Measurements from ENCODE around the gene ANKRD34C. TPM values are rescaled to one million over a fixed set of nuclear protein-coding genes. Genes with fewer than 3 reads are reported as not detected.

ANKRD34C gene
- total RNA-seq, 2 experiments from 2014 or later = not detected

GRCh38 chr15:79310612-79310984 is 28.1 kb downstream of the ANKRD34C start:
- Histone ChIP-seq H3K4me3 (ENCODE audit: low read depth, low read length, poor library complexity, severe bottlenecking) (peak overlapping the region; percentile 83), H4K20me1 (ENCODE audit: insufficient read depth, low read length) (0 out of 2 replicates have a peak, but pooled peaks cover 8% of the 10 kb centered on the region), H3K9me3 (ENCODE audit: low read length) (no peaks in the 10 kb centered on the region), H3K27ac (ENCODE audit: low read depth, low read length, poor library complexity, severe bottlenecking) (no peak overlapping the region), H3K36me3 (ENCODE audit: insufficient read depth, low read length) (peaks cover 34% of the 10 kb centered on the region), H3K4me2 (ENCODE audit: low read length) (peak overlapping the region; percentile 73), H3K9me2 (ENCODE audit: insufficient read depth, low read length) (no peaks in the 10 kb centered on the region), H3K79me2 (ENCODE audit: insufficient read depth, low read depth, low read length) (peaks cover 19% of the 10 kb centered on the region), H2AFZ (ENCODE audit: low read length) (peak overlapping the region; percentile 93), H3K4me1 (ENCODE audit: insufficient read depth, low read length, poor library complexity, severe bottlenecking) (peaks cover 17% of the 10 kb centered on the region)
- ChIA-PET POLR2A (interaction anchor here (0.9 kb wide), 1 partner anchor 31 kb away, joined by 3 read pairs; no protein-coding TSS in a partner anchor), CTCF (ENCODE audit: unreplicated experiment) (interaction anchor here (0.6 kb wide), 1 partner anchor 80 kb away, joined by 4 read pairs; no protein-coding TSS in a partner anchor)
- intact Hi-C loops (cut with micrococcal nuclease; ENCODE audit: unreplicated experiment) = loop anchor here (5.0 kb wide), 1 partner anchor 1677 kb away; the partner anchor contains the start of gene MESD
- no peak for TF ChIP-seq EZH2phosphoT487 (IDR thresholded peaks at IDR 0.05; ENCODE audit: borderline replicate concordance, low read depth, low read length)
- TF ChIP-seq, protein P1, sequence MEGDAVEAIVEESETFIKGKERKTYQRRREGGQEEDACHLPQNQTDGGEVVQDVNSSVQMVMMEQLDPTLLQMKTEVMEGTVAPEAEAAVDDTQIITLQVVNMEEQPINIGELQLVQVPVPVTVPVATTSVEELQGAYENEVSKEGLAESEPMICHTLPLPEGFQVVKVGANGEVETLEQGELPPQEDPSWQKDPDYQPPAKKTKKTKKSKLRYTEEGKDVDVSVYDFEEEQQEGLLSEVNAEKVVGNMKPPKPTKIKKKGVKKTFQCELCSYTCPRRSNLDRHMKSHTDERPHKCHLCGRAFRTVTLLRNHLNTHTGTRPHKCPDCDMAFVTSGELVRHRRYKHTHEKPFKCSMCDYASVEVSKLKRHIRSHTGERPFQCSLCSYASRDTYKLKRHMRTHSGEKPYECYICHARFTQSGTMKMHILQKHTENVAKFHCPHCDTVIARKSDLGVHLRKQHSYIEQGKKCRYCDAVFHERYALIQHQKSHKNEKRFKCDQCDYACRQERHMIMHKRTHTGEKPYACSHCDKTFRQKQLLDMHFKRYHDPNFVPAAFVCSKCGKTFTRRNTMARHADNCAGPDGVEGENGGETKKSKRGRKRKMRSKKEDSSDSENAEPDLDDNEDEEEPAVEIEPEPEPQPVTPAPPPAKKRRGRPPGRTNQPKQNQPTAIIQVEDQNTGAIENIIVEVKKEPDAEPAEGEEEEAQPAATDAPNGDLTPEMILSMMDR (conservative IDR thresholded peaks at IDR 0.05; ENCODE audit: low read length) = no peak
- DNase-seq (ENCODE audit: low spot score) = peak; percentile 71
- no TSS peak for BruUV-seq (replicated peaks)

DNA sequence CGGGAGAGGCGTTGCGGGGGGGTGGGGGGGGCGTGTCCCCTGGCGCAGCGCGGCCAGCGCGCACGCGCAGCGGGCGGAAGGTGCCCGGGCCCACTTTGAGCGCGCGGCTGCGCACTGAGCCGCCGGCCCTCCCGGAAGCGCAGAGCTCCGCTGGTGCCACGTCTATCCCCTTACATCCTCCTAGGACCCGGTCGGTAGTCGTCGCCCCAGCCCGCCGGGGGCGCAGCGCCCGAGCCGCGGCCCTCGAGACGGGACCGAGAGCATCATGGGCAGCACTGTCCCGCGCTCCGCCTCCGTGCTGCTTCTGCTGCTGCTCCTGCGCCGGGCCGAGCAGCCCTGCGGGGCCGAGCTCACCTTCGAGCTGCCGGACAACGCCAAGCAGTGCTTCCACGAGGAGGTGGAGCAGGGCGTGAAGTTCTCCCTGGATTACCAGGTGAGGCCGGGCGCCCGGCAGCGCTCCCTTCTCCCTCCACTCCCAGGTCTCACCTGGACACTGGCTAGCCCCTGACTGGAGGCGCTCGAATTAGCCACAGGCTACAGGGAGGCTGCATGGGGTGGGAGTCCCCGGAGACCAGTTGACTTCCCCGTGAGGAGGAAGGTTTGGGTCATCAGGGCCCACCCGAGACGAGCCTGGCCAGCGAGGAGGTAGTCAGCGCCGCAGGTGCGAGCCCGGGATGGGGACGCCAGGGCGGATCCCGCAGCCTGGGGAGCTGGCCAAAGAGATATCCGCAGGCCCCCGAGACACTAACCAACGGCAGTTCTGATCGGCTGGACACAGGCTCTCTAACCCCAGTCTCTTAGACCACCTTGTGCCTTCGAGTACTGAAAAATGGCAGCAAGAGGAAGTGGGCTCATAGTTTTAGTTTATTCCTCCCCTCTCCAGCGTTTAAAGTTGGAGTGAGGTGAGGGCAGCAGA is 28.7 kb downstream of the ANKRD34C start, which contains the start of gene TMED3:
Gene TMED3 (plus strand): TSS at position 128 of the 916 bp plus-strand sequence. CDS start 138 bp downstream, at position 266.
- TF ChIP-seq, protein P1 (conservative IDR thresholded peaks at IDR 0.05; ENCODE audit: low read length) = peak; percentile 63
- TF ChIP-seq EZH2phosphoT487 (IDR thresholded peaks at IDR 0.05; ENCODE audit: borderline replicate concordance, low read depth, low read length) = no peak
- intact Hi-C loops (cut with micrococcal nuclease; ENCODE audit: unreplicated experiment) = loop anchor here (5.0 kb wide), 1 partner anchor 1676 kb away; the partner anchor contains the start of gene MESD

More for the DNA sequence above, 28.7 kb downstream of the ANKRD34C start, which contains the start of gene TMED3:
- Histone ChIP-seq H3K4me1 (ENCODE audit: insufficient read depth, low read length, poor library complexity, severe bottlenecking) (peaks cover 17% of the 10 kb centered on the region), H3K9me3 (ENCODE audit: low read length) (no peaks in the 10 kb centered on the region), H2AFZ (ENCODE audit: low read length) (peak within 1 kb of the TSS; percentile 93), H3K9me2 (ENCODE audit: insufficient read depth, low read length) (no peaks in the 10 kb centered on the region), H3K4me3 (ENCODE audit: low read depth, low read length, poor library complexity, severe bottlenecking) (peak within 1 kb of the TSS; percentile 83), H4K20me1 (ENCODE audit: insufficient read depth, low read length) (0 out of 2 replicates have a peak, but pooled peaks cover 8% of the 10 kb centered on the region), H3K36me3 (ENCODE audit: insufficient read depth, low read length) (peaks cover 41% of the 10 kb centered on the region), H3K79me2 (ENCODE audit: insufficient read depth, low read depth, low read length) (peaks cover 19% of the 10 kb centered on the region), H3K4me2 (ENCODE audit: low read length) (peak within 1 kb of the TSS; percentile 100), H3K27ac (ENCODE audit: low read depth, low read length, poor library complexity, severe bottlenecking) (peak within 1 kb of the TSS; percentile 12)
- BruUV-seq (replicated peaks) = no TSS peak
- CTCF ChIA-PET (ENCODE audit: unreplicated experiment) = interaction anchor here (0.6 kb wide), 1 partner anchor 202 kb away, joined by 3 read pairs; no protein-coding TSS in a partner anchor
- DNase-seq (ENCODE audit: low spot score) = peak; percentile 92
- POLR2A ChIA-PET = interaction anchor here (0.6 to 0.9 kb wide), 2 partner anchors 32 to 258 kb away, joined by 3 read pairs; no protein-coding TSS in a partner anchor

Measured in OCI-LY7 (cell line).